ENCODE results near the gene RPS6KL1. TPM values are rescaled to one million over a fixed set of nuclear protein-coding genes. Genes with fewer than 3 reads are reported as not detected.

RPS6KL1 gene
- polyA plus RNA-seq, 2 of the 4 experiments (the other 2 are of a cell fraction) = 0.32 to 0.99 TPM

- ATAC-seq = no peak
These were observed 58.9 kb downstream of the RPS6KL1 start for GRCh38 chr14:74864198-74864597.

GRCh38 chr14:74863274-74863673, 59.8 kb downstream of the RPS6KL1 start:
- TF ChIP-seq HEYL (CRISPR knock-in tag; IDR thresholded peaks at IDR 0.05) (no peak), NFE2L2 (conservative IDR thresholded peaks at IDR 0.05; ENCODE audit: low read length) (no peak), HES2 (IDR thresholded peaks at IDR 0.05) (no peak), ZNF302 (CRISPR knock-in tag; IDR thresholded peaks at IDR 0.05) (no peak), EP300 (IDR thresholded peaks at IDR 0.05) (no peak), USF2 (IDR thresholded peaks at IDR 0.05) (no peak), CBX8 (IDR thresholded peaks at IDR 0.05) (no peak), CBX2 (IDR thresholded peaks at IDR 0.05; ENCODE audit: borderline replicate concordance, low read depth) (no peak)
- Histone ChIP-seq H3K27ac (no peak overlapping the region), H3K4me1 (no peaks in the 10 kb centered on the region), H3K4me3 (no peak overlapping the region), H3K4me2 (no peak overlapping the region), H3K9me3 (no peaks in the 10 kb centered on the region)
- DNase-seq (ENCODE audit: low read depth in 1 of 2, low spot score in 1 of 2) (no peak), FAIRE-seq (no peak), ATAC-seq (no peak)
- WGBS (ENCODE audit: missing lambda C conversion rate) = 71% methylated on average over 6 of the region's 9 CpGs
- POLR2A ChIA-PET = no interaction called here
- CTCF ChIA-PET = interaction anchor here (0.9 to 20.9 kb wide), 8 partner anchors 9 to 254 kb away, joined by 3 to 339 read pairs (median 5); partner anchors contain the start of genes DLST and PROX2

More at GRCh38 chr14:74864198-74864597, 58.9 kb downstream of the RPS6KL1 start:
- CTCF ChIA-PET = interaction anchor here (0.5 to 20.9 kb wide), 5 partner anchors 12 to 484 kb away, joined by 3 to 339 read pairs (median 148); partner anchors contain the start of genes DLST and PROX2
- DNase-seq (ENCODE audit: low read depth in 1 of 2, low spot score in 1 of 2) (no peak), FAIRE-seq (no peak)
- Histone ChIP-seq H3K27ac (no peak overlapping the region), H3K4me3 (no peak overlapping the region), H3K4me2 (no peak overlapping the region), H3K4me1 (no peaks in the 10 kb centered on the region), H3K9me3 (no peaks in the 10 kb centered on the region)
- 91% methylated on average over 9 of the region's 9 CpGs for WGBS (ENCODE audit: missing lambda C conversion rate)
- TF ChIP-seq MAFK (IDR thresholded peaks at IDR 0.05; ENCODE audit: partially characterized antibody) (no peak), NR3C1 (IDR thresholded peaks at IDR 0.05) (no peak), KDM5A (IDR thresholded peaks at IDR 0.05) (no peak), MAZ (IDR thresholded peaks at IDR 0.05; ENCODE audit: borderline replicate concordance, low read depth, low read length) (no peak), BCL3 (IDR thresholded peaks at IDR 0.05) (no peak), POLR2AphosphoS2 (conservative IDR thresholded peaks at IDR 0.05; ENCODE audit: low read length) (no peak), CHD4 (IDR thresholded peaks at IDR 0.05; ENCODE audit: borderline replicate concordance) (no peak), ZC3H11A (IDR thresholded peaks at IDR 0.05) (no peak), ZNF302 (CRISPR knock-in tag; IDR thresholded peaks at IDR 0.05) (no peak), RARB (CRISPR knock-in tag; IDR thresholded peaks at IDR 0.05) (no peak), RAD21 (conservative IDR thresholded peaks at IDR 0.05 in 1 of 2, IDR thresholded peaks at IDR 0.05 in 1 of 2) (no peak), TP53 (CRISPR knock-in tag; IDR thresholded peaks at IDR 0.05) (no peak), RNF2 (IDR thresholded peaks at IDR 0.05; ENCODE audit: borderline replicate concordance, low read depth) (no peak), EP300 (IDR thresholded peaks at IDR 0.05) (no peak), HEYL (CRISPR knock-in tag; IDR thresholded peaks at IDR 0.05) (no peak), NPAS2 (CRISPR knock-in tag; IDR thresholded peaks at IDR 0.05; ENCODE audit: borderline replicate concordance) (no peak), CBX2 (IDR thresholded peaks at IDR 0.05; ENCODE audit: borderline replicate concordance, low read depth) (no peak), PHF8 (IDR thresholded peaks at IDR 0.05; ENCODE audit: borderline replicate concordance, low read depth) (no peak), GATA3 (IDR thresholded peaks at IDR 0.05; ENCODE audit: borderline replicate concordance) (no peak), POLR2A (IDR thresholded peaks at IDR 0.05; ENCODE audit: low read length) (no peak)
- POLR2A ChIA-PET = no interaction called here

All from A549 (cell line).